Measurements from ENCODE around the gene TOX2. TPM values are rescaled to one million over a fixed set of nuclear protein-coding genes. Genes with fewer than 3 reads are reported as not detected.

The TOX2 gene
- total and polyA plus RNA-seq, 2 of the 8 experiments (the other 6 are each of a cell fraction or from before 2014, with no cell fraction given) = 1.8 to 3.4 TPM

GRCh38 chr20:43893930-43894329 is 20.7 kb upstream of the TOX2 start (continued):
- TF ChIP-seq, protein P1, sequence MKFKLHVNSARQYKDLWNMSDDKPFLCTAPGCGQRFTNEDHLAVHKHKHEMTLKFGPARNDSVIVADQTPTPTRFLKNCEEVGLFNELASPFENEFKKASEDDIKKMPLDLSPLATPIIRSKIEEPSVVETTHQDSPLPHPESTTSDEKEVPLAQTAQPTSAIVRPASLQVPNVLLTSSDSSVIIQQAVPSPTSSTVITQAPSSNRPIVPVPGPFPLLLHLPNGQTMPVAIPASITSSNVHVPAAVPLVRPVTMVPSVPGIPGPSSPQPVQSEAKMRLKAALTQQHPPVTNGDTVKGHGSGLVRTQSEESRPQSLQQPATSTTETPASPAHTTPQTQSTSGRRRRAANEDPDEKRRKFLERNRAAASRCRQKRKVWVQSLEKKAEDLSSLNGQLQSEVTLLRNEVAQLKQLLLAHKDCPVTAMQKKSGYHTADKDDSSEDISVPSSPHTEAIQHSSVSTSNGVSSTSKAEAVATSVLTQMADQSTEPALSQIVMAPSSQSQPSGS (IDR thresholded peaks at IDR 0.05; ENCODE audit: low read length) = no peak
- TF ChIP-seq CTBP2 (IDR thresholded peaks at IDR 0.05; ENCODE audit: borderline replicate concordance, insufficient read depth, insufficient read length, low read length) (no peak), ASH2L (IDR thresholded peaks at IDR 0.05; ENCODE audit: low read length) (no peak), SIX5 (IDR thresholded peaks at IDR 0.05; ENCODE audit: low read depth, low read length) (no peak), RNF2 (IDR thresholded peaks at IDR 0.05; ENCODE audit: borderline replicate concordance, low read depth, low read length, missing control alignments, poor library complexity, severe bottlenecking) (no peak)

Data from H1 (cell line).